Esophagus (tissue), 2 donors: ENCODE results near the gene PDE11A. TPM values are rescaled to one million over a fixed set of nuclear protein-coding genes. Genes with fewer than 3 reads are reported as not detected.

Experiments
- H3K27ac ChIP-seq, 2 donors: one replicate each; pipeline ENCODE4 v1.5.1; 2013; ENCODE audit warnings: low read depth in 2 of 2, mild to moderate bottlenecking in 2 of 2, inconsistent platforms in 1 of 2, low read length in 1 of 2, moderate library complexity in 1 of 2
- H3K27me3 ChIP-seq, 2 donors: one replicate each; pipeline ENCODE4 v1.6.1; 2013; ENCODE audit warnings: low read length in 2 of 2, control low read depth in 1 of 2, mild to moderate bottlenecking in 1 of 2; ENCODE audit not compliant: insufficient read depth in 2 of 2, control insufficient read depth in 1 of 2
- H3K36me3 ChIP-seq, 2 donors: one replicate each; pipeline ENCODE4 v1.6.1; 2013; ENCODE audit warnings: low read length in 1 of 2; ENCODE audit not compliant: control insufficient read depth in 2 of 2, insufficient read depth in 2 of 2
- H3K4me1 ChIP-seq, 2 donors: one replicate each; pipeline ENCODE4 v1.6.1; 2013; ENCODE audit warnings: low read length in 1 of 2; ENCODE audit not compliant: control insufficient read depth in 2 of 2, insufficient read depth in 2 of 2
- H3K4me3 ChIP-seq, 2 donors: one replicate each; pipeline ENCODE4 v1.5.1; 2013; ENCODE audit warnings: low read length in 2 of 2, mild to moderate bottlenecking in 2 of 2, low read depth in 1 of 2, moderate library complexity in 1 of 2
- H3K9me3 ChIP-seq, 2 donors: one replicate each; pipeline ENCODE4 v1.6.1; 2013; ENCODE audit warnings: mild to moderate bottlenecking in 2 of 2, low read depth in 1 of 2, low read length in 1 of 2, moderate library complexity in 1 of 2; ENCODE audit not compliant: control insufficient read depth in 2 of 2, insufficient read depth in 1 of 2
- WGBS, 2 donors: extraction: QIAGEN DNeasy Blood & Tissue Kit; methylation state at CpG; one replicate each; pipeline ENCODE4 v1.1.7; 2013; 5-methylcytosine and 5-hydroxymethylcytosine counted together
- polyA plus RNA-seq, 2 donors: library from polyadenylated mRNA; stranded (reverse); fragments of 200-250 nt; gene quantifications; one replicate each; pipeline ENCODE4 v1.2.3, GENCODE V29; 2013
- donor health status: healthy with polysubstance abuse.
- donor health status: Bipolar disorder and iron deficiency.

The PDE11A gene
- polyA plus RNA-seq, 2 donors: not detected

GRCh38 chr2:177822941-177823340 lies 249.6 kb downstream of the PDE11A start:
- H3K4me3 ChIP-seq: no peak overlapping the region
- H3K27ac ChIP-seq: no peak overlapping the region
- no peaks in the 10 kb centered on the region for H3K27me3 ChIP-seq
- no peaks in the 10 kb centered on the region for H3K36me3 ChIP-seq
- 76 to 79% methylated on average over 3 of the region's 3 CpGs for WGBS, 2 donors
- H3K4me1 ChIP-seq: no peaks in the 10 kb centered on the region
- no peaks in the 10 kb centered on the region for H3K9me3 ChIP-seq

- no peaks in the 10 kb centered on the region for H3K9me3 ChIP-seq
- no peak overlapping the region for H3K27ac ChIP-seq
- no peaks in the 10 kb centered on the region for H3K4me1 ChIP-seq
- no peaks in the 10 kb centered on the region for H3K27me3 ChIP-seq
- H3K36me3 ChIP-seq: no peaks in the 10 kb centered on the region
- no peak overlapping the region for H3K4me3 ChIP-seq
- WGBS, 2 donors: 44 to 57% methylated on average over 1 of the region's 1 CpG
These were observed 254.2 kb downstream of the PDE11A start for GRCh38 chr2:177818412-177818811.

- 71 to 85% methylated on average over 4 of the region's 4 CpGs for WGBS, 2 donors
- H3K27me3 ChIP-seq: no peaks in the 10 kb centered on the region
- no peak overlapping the region for H3K4me3 ChIP-seq
- no peak overlapping the region for H3K27ac ChIP-seq
- H3K4me1 ChIP-seq: no peaks in the 10 kb centered on the region
- no peaks in the 10 kb centered on the region for H3K9me3 ChIP-seq
- no peaks in the 10 kb centered on the region for H3K36me3 ChIP-seq
These were observed 255.3 kb downstream of the PDE11A start for GRCh38 chr2:177817300-177817699.

GRCh38 chr2:177816766-177817165 lies 255.8 kb downstream of the PDE11A start:
- no peaks in the 10 kb centered on the region for H3K9me3 ChIP-seq
- no peak overlapping the region for H3K4me3 ChIP-seq
- H3K4me1 ChIP-seq: no peaks in the 10 kb centered on the region
- no peaks in the 10 kb centered on the region for H3K36me3 ChIP-seq
- no peaks in the 10 kb centered on the region for H3K27me3 ChIP-seq
- no peak overlapping the region for H3K27ac ChIP-seq

GRCh38 chr2:177812713-177813396 lies 259.7 kb downstream of the PDE11A start:
- no peak overlapping the region for H3K27ac ChIP-seq
- H3K27me3 ChIP-seq: no peaks in the 10 kb centered on the region
- H3K36me3 ChIP-seq: no peaks in the 10 kb centered on the region
- WGBS, 2 donors: 78 to 89% methylated on average over 2 of the region's 2 CpGs
- no peaks in the 10 kb centered on the region for H3K9me3 ChIP-seq
- H3K4me1 ChIP-seq: no peaks in the 10 kb centered on the region
- H3K4me3 ChIP-seq: no peak overlapping the region

GRCh38 chr2:177810906-177811305 lies 261.7 kb downstream of the PDE11A start:
- Histone ChIP-seq H3K4me3 (no peak overlapping the region), H3K27me3 (no peaks in the 10 kb centered on the region), H3K36me3 (no peaks in the 10 kb centered on the region), H3K27ac (no peak overlapping the region), H3K9me3 (no peaks in the 10 kb centered on the region), H3K4me1 (no peaks in the 10 kb centered on the region)

GRCh38 chr2:177808984-177809809 lies 263.4 kb downstream of the PDE11A start:
- no peaks in the 10 kb centered on the region for H3K27me3 ChIP-seq
- H3K9me3 ChIP-seq: no peaks in the 10 kb centered on the region
- H3K4me3 ChIP-seq: no peak overlapping the region
- WGBS, 2 donors: 83 to 90% methylated on average over 1 of the region's 1 CpG
- H3K4me1 ChIP-seq: no peaks in the 10 kb centered on the region
- H3K36me3 ChIP-seq: no peaks in the 10 kb centered on the region
- H3K27ac ChIP-seq: no peak overlapping the region

GRCh38 chr2:177806025-177806424 lies 266.6 kb downstream of the PDE11A start:
- Histone ChIP-seq H3K27ac (no peak overlapping the region), H3K27me3 (no peaks in the 10 kb centered on the region), H3K4me1 (no peaks in the 10 kb centered on the region), H3K9me3 (no peaks in the 10 kb centered on the region), H3K36me3 (no peaks in the 10 kb centered on the region), H3K4me3 (no peak overlapping the region)

GRCh38 chr2:177799531-177799930 lies 273.0 kb downstream of the PDE11A start:
- H3K4me1 ChIP-seq: no peaks in the 10 kb centered on the region
- no peaks in the 10 kb centered on the region for H3K36me3 ChIP-seq
- WGBS, 2 donors: 27 to 30% methylated on average over 1 of the region's 1 CpG
- H3K27me3 ChIP-seq: no peaks in the 10 kb centered on the region
- no peak overlapping the region for H3K4me3 ChIP-seq
- no peak overlapping the region for H3K27ac ChIP-seq
- H3K9me3 ChIP-seq: no peaks in the 10 kb centered on the region

GRCh38 chr2:177797808-177798207 lies 274.8 kb downstream of the PDE11A start:
- Histone ChIP-seq H3K36me3 (no peaks in the 10 kb centered on the region), H3K4me3 (no peak overlapping the region), H3K27ac (no peak overlapping the region), H3K9me3 (no peaks in the 10 kb centered on the region), H3K27me3 (no peaks in the 10 kb centered on the region), H3K4me1 (no peaks in the 10 kb centered on the region)
- WGBS, 2 donors: 17 to 24% methylated on average over 1 of the region's 1 CpG
